H9 (cell line): ENCODE data around the gene MTG1. TPM values are rescaled to one million over a fixed set of nuclear protein-coding genes. Genes with fewer than 3 reads are reported as not detected.

Experiments used
- DNase-seq: peaks from one replicate; pipeline ENCODE4 v3.0.0-alpha.2; 2017
- H2AFZ ChIP-seq: one replicate; pipeline ENCODE4 v1.6.1; 2013; ENCODE audit warnings: mild to moderate bottlenecking, low read length, control low read depth, moderate library complexity
- H2AK5ac ChIP-seq: 2 replicates; pipeline ENCODE4 v1.6.1; 2013; ENCODE audit warnings: low read length, control low read depth, mixed read lengths; ENCODE audit not compliant: insufficient read length
- H2BK120ac ChIP-seq: one replicate; pipeline ENCODE4 v1.6.1; 2013; ENCODE audit warnings: low read depth, mild to moderate bottlenecking, low read length, control low read depth, inconsistent platforms; ENCODE audit not compliant: poor library complexity, severe bottlenecking
- H2BK12ac ChIP-seq: 2 replicates; pipeline ENCODE4 v1.6.1; 2013; ENCODE audit warnings: low read length, control low read depth, mixed read lengths, low read depth; ENCODE audit not compliant: insufficient read length
- H2BK15ac ChIP-seq: 2 replicates; pipeline ENCODE4 v1.6.1; 2013; ENCODE audit warnings: low read depth, low read length, control low read depth
- H2BK20ac ChIP-seq: one replicate; pipeline ENCODE4 v1.6.1; 2013; ENCODE audit warnings: low read depth, mild to moderate bottlenecking, low read length, control low read depth, inconsistent platforms; ENCODE audit not compliant: poor library complexity, severe bottlenecking
- H2BK5ac ChIP-seq: 2 replicates; pipeline ENCODE4 v1.6.1; 2013; ENCODE audit warnings: low read length, control low read depth, mixed read lengths; ENCODE audit not compliant: insufficient read length
- H3K14ac ChIP-seq: 2 replicates; pipeline ENCODE4 v1.6.1; 2013; ENCODE audit warnings: low read length, control low read depth; ENCODE audit not compliant: insufficient read depth
- H3K18ac ChIP-seq: 2 replicates; pipeline ENCODE4 v1.6.1; 2013; ENCODE audit warnings: low read depth, mild to moderate bottlenecking, mixed read lengths, low read length, control low read depth; ENCODE audit not compliant: insufficient read length
- H3K23ac ChIP-seq: 2 replicates; pipeline ENCODE4 v1.6.1; 2013; ENCODE audit warnings: low read length, control low read depth, mixed read lengths, low read depth; ENCODE audit not compliant: insufficient read length
- H3K23me2 ChIP-seq: 2 replicates; pipeline ENCODE4 v1.6.1; 2013; ENCODE audit warnings: low read depth, mild to moderate bottlenecking, mixed read lengths, low read length, control low read depth; ENCODE audit not compliant: insufficient read length, poor library complexity, severe bottlenecking
- H3K27ac ChIP-seq: 2 replicates; pipeline ENCODE4 v1.5.1; 2013; ENCODE audit warnings: low read length, control low read depth, mixed read lengths, low read depth; ENCODE audit not compliant: insufficient read length
- H3K27me3 ChIP-seq: 2 replicates; pipeline ENCODE4 v1.6.1; 2013; ENCODE audit warnings: low read length, control low read depth, inconsistent platforms; ENCODE audit not compliant: insufficient read depth
- H3K4ac ChIP-seq: 2 replicates; pipeline ENCODE4 v1.6.1; 2013; ENCODE audit warnings: low read depth, mild to moderate bottlenecking, control low read depth, inconsistent platforms, low read length, moderate library complexity
- H3K4me1 ChIP-seq: 2 replicates; pipeline ENCODE4 v1.6.1; 2013; ENCODE audit warnings: low read length, control low read depth, inconsistent platforms; ENCODE audit not compliant: insufficient read depth
- H3K4me2 ChIP-seq: 2 replicates; pipeline ENCODE4 v1.6.1; 2013; ENCODE audit warnings: low read length, control low read depth, mixed read lengths; ENCODE audit not compliant: insufficient read length, insufficient read depth
- H3K56ac ChIP-seq: 2 replicates; pipeline ENCODE4 v1.6.1; 2013; ENCODE audit warnings: low read depth, mild to moderate bottlenecking, mixed read lengths, low read length, control low read depth; ENCODE audit not compliant: insufficient read length
- H3K79me1 ChIP-seq: 2 replicates; pipeline ENCODE4 v1.6.1; 2013; ENCODE audit warnings: low read depth, mild to moderate bottlenecking, moderate library complexity, low read length, control low read depth, inconsistent platforms; ENCODE audit not compliant: insufficient read depth, poor library complexity, severe bottlenecking
- H3K79me2 ChIP-seq: 2 replicates; pipeline ENCODE4 v1.6.1; 2013; ENCODE audit warnings: low read length, control low read depth, inconsistent platforms; ENCODE audit not compliant: insufficient read depth
- H3K9ac ChIP-seq: 2 replicates; pipeline ENCODE4 v1.6.1; 2013; ENCODE audit warnings: low read length, control low read depth, mixed read lengths; ENCODE audit not compliant: insufficient read length; ENCODE audit errors: extremely low read depth
- H3K9me3 ChIP-seq: one replicate; pipeline ENCODE4 v1.6.1; 2013; ENCODE audit warnings: low read depth, low read length, inconsistent platforms; ENCODE audit not compliant: control insufficient read depth
- H3T11ph ChIP-seq: one replicate; pipeline ENCODE4 v1.6.1; 2013; ENCODE audit warnings: mild to moderate bottlenecking, low read length, control low read depth, inconsistent platforms
- H4K20me1 ChIP-seq: one replicate; pipeline ENCODE4 v1.6.1; 2013; ENCODE audit not compliant: control insufficient read depth, insufficient read length, insufficient read depth
- H4K5ac ChIP-seq: 2 replicates; pipeline ENCODE4 v1.6.1; 2013; ENCODE audit warnings: low read depth, mild to moderate bottlenecking, mixed read lengths, low read length, control low read depth; ENCODE audit not compliant: insufficient read length
- H4K8ac ChIP-seq: replicated peaks from 2 replicates; pipeline ENCODE4 v1.6.1; 2013; ENCODE audit warnings: low read length, control low read depth, mixed read lengths, low read depth; ENCODE audit not compliant: insufficient read length
- H4K91ac ChIP-seq: 2 replicates; pipeline ENCODE4 v1.6.1; 2013; ENCODE audit warnings: low read depth, mild to moderate bottlenecking, moderate library complexity, mixed read lengths, low read length, control low read depth; ENCODE audit not compliant: insufficient read length
- H3K27ac Mint-ChIP-seq, 3 experiments: 2 replicates in 2 of 3; 3 replicates in 1 of 3; pipeline ENCODE4 v1.8.0; 2020 to 2021; ENCODE audit warnings: mixed read lengths in 3 of 3, mild to moderate bottlenecking in 1 of 3, moderate library complexity in 1 of 3
- H3K27me3 Mint-ChIP-seq: 2 replicates; pipeline ENCODE4 v1.8.0; 2021; ENCODE audit warnings: low read depth, mild to moderate bottlenecking, moderate library complexity, mixed read lengths
- H3K36me3 Mint-ChIP-seq, 3 experiments: 2 replicates in 2 of 3; 3 replicates in 1 of 3; pipeline ENCODE4 v1.8.0; 2020 to 2021; ENCODE audit warnings: low read depth in 3 of 3, mixed read lengths in 3 of 3; ENCODE audit not compliant: insufficient read depth in 1 of 3
- H3K4me1 Mint-ChIP-seq, 2 experiments: 2 replicates each; pipeline ENCODE4 v1.8.0; 2020; ENCODE audit warnings: mixed read lengths in 2 of 2
- H3K4me3 Mint-ChIP-seq, 2 experiments: 2 replicates in 1 of 2; 3 replicates in 1 of 2; pipeline ENCODE4 v1.8.0; 2020 to 2021; ENCODE audit warnings: mild to moderate bottlenecking in 2 of 2, mixed read lengths in 2 of 2, moderate library complexity in 1 of 2
- H3K9me3 Mint-ChIP-seq, 2 experiments: 2 replicates in 1 of 2; 3 replicates in 1 of 2; pipeline ENCODE4 v1.8.0; 2020; ENCODE audit warnings: mild to moderate bottlenecking in 2 of 2, mixed read lengths in 2 of 2, moderate library complexity in 1 of 2
- CTCF ChIP-seq: fragments of 200-600 bp; sonication (generic); conservative IDR thresholded peaks from 3 replicates; pipeline ENCODE4 v1.8.0; 2021; ENCODE audit warnings: antibody characterized with exemption, mild to moderate bottlenecking
- WGBS: extraction: QIAGEN DNeasy Blood & Tissue Kit; methylation state at CpG from one replicate; pipeline ENCODE4 v1.1.7; 2013; ENCODE audit warnings: missing lambda C conversion rate, low lambda C conversion rate, mixed read lengths; ENCODE audit not compliant: insufficient read length; ENCODE audit errors: extremely low coverage; 5-methylcytosine and 5-hydroxymethylcytosine counted together
- total RNA-seq: library from RNA; stranded (reverse); gene quantifications from 2 replicates; pipeline ENCODE4 v1.2.1, GENCODE V29; 2021

MTG1 gene
- total RNA-seq, 1 experiment from 2014 or later: 65.3 TPM

DNA sequence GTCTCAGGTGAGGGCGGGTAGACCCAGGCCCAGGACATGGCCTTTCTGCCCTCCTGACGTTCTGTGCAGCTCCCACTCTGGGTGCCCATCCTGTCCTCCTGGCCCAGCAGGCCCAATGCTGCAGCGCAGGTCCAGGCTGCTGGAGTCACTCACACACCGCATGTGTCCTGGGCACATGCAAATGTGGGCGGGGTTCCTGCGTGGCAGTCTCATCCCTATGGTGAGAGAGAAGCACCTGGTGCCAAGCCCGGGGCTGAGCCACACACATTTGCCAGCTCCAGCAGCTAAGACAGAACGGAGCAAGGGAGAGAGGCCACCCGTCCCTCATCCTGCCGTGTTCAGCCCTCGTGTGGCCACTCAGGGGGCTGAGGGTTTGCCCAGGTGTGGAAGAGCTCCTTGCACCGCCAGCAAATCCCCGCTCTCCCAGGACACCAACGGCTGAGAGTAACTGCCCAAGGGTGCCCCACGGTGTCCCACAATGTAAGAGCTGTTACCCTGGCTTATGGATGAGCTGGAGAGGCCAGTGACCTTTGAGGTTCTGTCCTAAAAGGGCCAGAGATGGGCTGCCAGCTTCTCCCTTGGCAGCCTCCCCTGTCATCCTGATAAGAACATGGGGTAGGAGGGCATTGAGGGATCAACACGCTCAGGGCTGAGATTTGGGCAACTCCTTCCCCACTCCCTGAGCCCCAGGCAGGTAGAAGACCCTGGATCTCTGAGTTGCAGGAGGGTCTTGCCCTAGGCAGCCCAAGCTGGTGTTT lies 40.6 kb upstream of the MTG1 start:
- Histone ChIP-seq H3K4ac (no peak overlapping the region), H2BK120ac (no peak overlapping the region), H3K79me2 (no peaks in the 10 kb centered on the region), H3K9me3 (no peaks in the 10 kb centered on the region), H2BK15ac (no peak overlapping the region), H3K18ac (no peak overlapping the region), H2BK12ac (no peak overlapping the region), H4K5ac (no peak overlapping the region), H3K4me1 (no peaks in the 10 kb centered on the region), H3K14ac (no peak overlapping the region), H3K27ac (no peak overlapping the region), H4K20me1 (no peaks in the 10 kb centered on the region), H3K56ac (no peak overlapping the region), H2BK5ac (no peak overlapping the region), H3K79me1 (no peaks in the 10 kb centered on the region), H3K4me2 (no peak overlapping the region), H3T11ph (no peak overlapping the region), H2AK5ac (no peak overlapping the region), H4K91ac (no peak overlapping the region), H3K23ac (no peak overlapping the region), H2BK20ac (no peak overlapping the region), H2AFZ (no peak overlapping the region), H3K23me2 (no peaks in the 10 kb centered on the region), H4K8ac (no peak overlapping the region), H3K27me3 (no peaks in the 10 kb centered on the region; the same call in 1 of the 2 replicates), H3K9ac (no peak overlapping the region)
- peaks cover 2 to 11% of the 10 kb centered on the region in 2 experiments; a peak in 2 of 4 replicates for H3K4me1 Mint-ChIP-seq
- H3K27ac Mint-ChIP-seq: no peak overlapping the region; a peak in 1 of 7 replicates
- no peak for TF ChIP-seq CTCF
- peaks cover 0 to 3% (median 3%) of the 10 kb centered on the region in 3 experiments; a peak in 1 of 7 replicates for H3K36me3 Mint-ChIP-seq
- H3K9me3 Mint-ChIP-seq: no peaks in the 10 kb centered on the region
- no CpG with 5 or more reads among the region's 16 CpGs for WGBS
- H3K4me3 Mint-ChIP-seq: no peak overlapping the region; a peak in 1 of 5 replicates
- peaks cover 5% of the 10 kb centered on the region for H3K27me3 Mint-ChIP-seq
- DNase-seq: no peak
